GM12873 (cell line): Measurements from ENCODE around the gene MYH14.

Experiments
- TF ChIP-seq, protein P1 (sequence below): IDR thresholded peaks from 2 replicates; pipeline ENCODE4 v1.5.1; 2012; ENCODE audit warnings: low read depth, mild to moderate bottlenecking, moderate library complexity, low read length, control low read depth; ENCODE audit not compliant: insufficient read depth; ENCODE audit errors: missing control alignments

The MYH14 gene

DNA sequence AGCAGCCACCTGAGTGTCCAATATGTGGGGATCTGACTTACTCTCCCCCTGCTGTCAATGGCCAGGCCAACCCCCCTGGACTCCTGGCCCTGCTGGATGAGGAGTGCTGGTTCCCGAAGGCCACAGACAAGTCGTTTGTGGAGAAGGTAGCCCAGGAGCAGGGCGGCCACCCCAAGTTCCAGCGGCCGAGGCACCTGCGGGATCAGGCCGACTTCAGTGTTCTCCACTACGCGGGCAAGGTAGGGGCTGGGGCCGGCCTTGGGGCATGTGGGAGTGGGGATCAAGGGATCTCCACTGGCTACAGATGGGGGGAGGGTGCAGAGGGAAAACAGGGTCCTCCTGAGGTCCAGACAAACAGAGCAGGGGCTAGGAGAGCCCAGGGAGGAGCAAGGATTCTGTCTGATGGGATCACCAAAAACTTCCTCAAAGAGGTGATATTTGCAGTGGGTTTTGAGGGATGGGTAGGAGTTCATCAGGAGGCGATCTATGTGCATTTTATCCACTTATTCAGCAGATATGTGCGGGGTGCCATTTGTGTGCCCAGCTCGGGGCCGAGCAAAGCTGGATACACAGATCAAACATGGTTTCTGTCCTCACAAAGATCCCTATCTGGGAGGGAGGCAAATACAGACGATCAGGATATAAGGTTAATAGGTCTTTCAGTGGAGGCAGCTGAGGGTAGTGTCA, 47.2 kb downstream of the MYH14 start:
- TF ChIP-seq, protein P1, sequence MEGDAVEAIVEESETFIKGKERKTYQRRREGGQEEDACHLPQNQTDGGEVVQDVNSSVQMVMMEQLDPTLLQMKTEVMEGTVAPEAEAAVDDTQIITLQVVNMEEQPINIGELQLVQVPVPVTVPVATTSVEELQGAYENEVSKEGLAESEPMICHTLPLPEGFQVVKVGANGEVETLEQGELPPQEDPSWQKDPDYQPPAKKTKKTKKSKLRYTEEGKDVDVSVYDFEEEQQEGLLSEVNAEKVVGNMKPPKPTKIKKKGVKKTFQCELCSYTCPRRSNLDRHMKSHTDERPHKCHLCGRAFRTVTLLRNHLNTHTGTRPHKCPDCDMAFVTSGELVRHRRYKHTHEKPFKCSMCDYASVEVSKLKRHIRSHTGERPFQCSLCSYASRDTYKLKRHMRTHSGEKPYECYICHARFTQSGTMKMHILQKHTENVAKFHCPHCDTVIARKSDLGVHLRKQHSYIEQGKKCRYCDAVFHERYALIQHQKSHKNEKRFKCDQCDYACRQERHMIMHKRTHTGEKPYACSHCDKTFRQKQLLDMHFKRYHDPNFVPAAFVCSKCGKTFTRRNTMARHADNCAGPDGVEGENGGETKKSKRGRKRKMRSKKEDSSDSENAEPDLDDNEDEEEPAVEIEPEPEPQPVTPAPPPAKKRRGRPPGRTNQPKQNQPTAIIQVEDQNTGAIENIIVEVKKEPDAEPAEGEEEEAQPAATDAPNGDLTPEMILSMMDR = no peak

DNA sequence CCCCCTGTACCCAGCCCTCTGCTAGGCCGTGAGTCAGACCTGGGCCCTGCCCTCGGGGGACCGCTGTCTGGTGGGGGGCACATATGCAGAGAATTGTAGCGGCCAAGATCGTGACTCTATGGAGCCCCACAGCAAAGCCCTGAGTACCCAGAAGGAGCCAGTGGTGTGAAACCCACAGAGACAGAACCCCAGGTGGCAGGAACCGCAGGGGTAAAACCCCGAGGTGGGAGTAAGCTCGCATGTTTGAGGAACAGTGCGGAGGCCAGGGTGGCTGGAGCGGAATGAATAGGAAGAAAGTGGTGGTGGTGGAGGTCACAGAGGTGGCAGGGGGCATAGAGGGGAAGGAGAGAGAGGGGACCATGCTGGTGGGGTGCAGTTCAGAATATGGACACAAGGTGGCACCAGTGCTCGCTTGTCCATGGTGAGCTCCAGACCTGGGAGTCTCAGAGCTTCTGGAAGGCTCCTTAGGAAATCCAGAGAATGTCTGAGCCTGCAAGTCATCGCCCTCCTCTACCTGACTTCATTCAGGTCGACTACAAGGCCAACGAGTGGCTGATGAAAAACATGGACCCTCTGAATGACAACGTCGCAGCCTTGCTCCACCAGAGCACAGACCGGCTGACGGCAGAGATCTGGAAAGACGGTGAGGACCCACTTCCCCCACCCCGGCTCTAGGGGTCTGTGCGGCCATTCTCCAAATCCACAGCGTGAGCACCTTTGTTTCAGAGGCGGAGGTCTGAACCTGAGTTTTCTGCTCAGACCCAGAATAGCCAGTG, 48.9 kb downstream of the MYH14 start:
- TF ChIP-seq, protein P1 = peak; percentile 87

DNA sequence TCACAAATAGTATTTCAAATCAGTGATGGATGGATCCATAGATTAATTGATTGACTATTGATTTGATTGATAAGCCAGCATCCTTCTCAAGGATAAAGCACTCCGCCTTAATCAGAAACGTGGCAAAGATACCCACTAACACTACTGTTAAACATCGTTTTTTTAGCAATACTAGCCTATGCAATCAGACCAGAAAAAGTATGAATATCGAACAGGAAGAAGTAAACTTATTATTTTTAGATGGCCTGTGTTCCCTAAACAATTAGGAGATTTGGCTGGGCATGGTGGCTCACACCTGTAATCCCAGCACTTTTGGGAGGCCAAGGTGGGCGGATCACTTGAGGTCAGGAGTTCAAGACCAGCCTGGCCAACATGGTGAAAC, 49.5 kb downstream of the MYH14 start:
- TF ChIP-seq, protein P1 = no peak

DNA sequence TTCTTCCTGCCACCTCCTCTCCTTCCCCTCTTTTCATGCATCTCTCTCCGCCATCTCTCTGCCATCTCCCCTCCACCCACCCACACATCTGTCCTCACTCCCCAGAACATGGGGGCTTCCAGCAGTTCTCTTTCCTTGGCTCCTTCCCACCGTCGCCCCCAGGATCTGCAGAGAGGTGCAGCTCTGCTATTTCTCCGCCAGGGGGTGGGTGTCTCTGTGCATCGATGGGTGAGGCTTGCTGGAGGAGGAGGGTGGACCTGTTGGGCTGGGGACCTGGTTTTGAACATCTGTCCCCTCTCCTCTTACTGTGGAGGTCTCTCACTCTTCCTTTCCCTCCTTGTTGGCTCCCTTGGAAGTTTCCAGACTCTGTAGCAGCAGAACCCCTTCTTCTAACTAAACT, 51.7 kb downstream of the MYH14 start:
- TF ChIP-seq, protein P1 = peak; percentile 49

DNA sequence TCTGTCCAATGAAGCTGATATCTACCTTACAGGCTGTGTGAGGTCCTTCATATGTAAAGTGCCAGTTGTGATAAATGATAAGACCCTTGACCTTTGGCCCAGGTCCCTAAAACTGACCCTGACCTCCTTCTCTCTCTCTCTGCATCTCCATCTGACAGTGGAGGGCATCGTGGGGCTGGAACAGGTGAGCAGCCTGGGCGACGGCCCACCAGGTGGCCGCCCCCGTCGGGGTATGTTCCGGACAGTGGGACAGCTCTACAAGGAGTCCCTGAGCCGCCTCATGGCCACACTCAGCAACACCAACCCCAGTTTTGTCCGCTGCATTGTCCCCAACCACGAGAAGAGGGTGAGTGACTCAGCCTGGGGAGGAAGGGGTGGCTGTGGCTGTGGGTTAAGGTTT, 53.7 kb downstream of the MYH14 start:
- TF ChIP-seq, protein P1 = no peak

DNA sequence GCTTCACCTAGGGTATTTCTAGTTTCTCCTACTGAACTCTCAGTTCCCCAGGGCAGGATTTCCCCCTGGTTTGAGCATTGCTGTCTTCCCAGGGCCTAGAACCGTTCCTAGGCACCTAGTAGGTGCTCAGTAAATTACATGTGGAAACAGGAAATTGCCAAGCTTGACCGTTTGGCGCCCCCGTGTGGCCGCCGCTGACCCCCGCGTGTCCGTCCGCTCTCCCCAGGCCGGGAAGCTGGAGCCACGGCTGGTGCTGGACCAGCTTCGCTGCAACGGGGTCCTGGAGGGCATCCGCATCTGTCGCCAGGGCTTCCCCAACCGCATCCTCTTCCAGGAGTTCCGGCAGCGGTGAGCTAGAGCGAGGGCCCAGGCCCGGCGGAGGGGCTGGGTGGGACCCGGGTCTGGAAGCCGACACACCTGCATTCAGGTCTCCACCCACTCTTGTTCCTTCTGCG, 55.5 kb downstream of the MYH14 start:
- TF ChIP-seq, protein P1 = peak; percentile 44

DNA sequence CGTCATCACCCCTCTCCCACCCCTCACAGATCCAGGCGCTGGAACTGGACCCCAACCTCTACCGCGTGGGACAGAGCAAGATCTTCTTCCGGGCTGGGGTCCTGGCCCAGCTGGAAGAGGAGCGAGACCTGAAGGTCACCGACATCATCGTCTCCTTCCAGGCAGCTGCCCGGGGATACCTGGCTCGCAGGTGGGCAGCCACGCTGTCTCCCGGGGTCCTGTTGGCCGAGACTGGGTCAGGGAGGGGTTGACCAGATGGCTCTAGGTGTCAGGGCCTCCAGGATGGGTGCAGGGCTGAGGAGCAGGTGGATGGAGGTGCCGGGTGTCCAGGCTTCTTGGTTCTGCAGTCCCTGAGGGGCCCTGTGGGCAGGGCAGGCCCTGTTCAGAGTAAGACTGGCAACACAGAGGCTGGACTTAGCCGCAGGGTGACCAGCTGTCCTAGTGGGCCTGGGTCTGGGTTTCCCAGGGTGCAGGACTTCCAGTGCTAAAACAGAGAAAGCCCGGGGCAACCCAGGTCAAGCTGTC, 58.1 kb downstream of the MYH14 start:
- TF ChIP-seq, protein P1 = no peak
